ENCODE results near the gene SLC9A9. TPM values are rescaled to one million over a fixed set of nuclear protein-coding genes. Genes with fewer than 3 reads are reported as not detected.

The SLC9A9 gene
- total and polyA plus RNA-seq, 2 donors from 2014 or later: 3.7 to 16.5 TPM

DNA sequence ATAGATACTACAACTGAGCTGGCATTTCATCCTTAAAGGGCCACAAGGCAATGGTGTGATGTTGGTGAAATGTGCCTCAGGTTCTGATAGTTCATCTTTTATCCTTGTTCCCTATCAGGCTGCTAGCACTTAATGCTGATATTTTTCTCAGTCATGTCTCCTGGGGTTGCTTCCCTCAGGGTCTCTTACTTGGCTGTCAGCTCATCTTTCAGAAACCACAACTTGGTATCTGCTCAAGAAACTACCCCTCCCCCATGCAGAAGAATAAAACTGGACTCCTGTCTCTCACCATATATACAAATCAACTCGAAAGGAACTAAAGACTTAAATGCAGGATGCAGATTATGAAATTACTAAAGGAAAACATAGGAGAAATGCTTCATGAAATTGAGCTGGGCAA is 420.6 kb downstream of the SLC9A9 start:
- no peak overlapping the region for H3K4me3 ChIP-seq (ENCODE audit: low read length in 3 of 3)
- no peak overlapping the region for H3K9ac ChIP-seq (ENCODE audit: low read length in 3 of 3)
- no peaks in the 10 kb centered on the region for H3K36me3 ChIP-seq (ENCODE audit: control insufficient read depth in 2 of 3, insufficient read depth in 3 of 3, low read length in 3 of 3)
- no peak overlapping the region for H3K27ac ChIP-seq (ENCODE audit: low read depth in 2 of 2, low read length in 2 of 2)
- FAIRE-seq: no peak
- H3K4me1 ChIP-seq (ENCODE audit: control insufficient read depth in 2 of 3, insufficient read depth in 2 of 3, low read depth in 1 of 3, low read length in 3 of 3): no peaks in the 10 kb centered on the region
- no peak for DNase-seq
- intact Hi-C loops (cut with DNase I): no loop called here
- H3K9me3 ChIP-seq (ENCODE audit: control insufficient read depth in 2 of 3, insufficient read depth in 1 of 3, low read length in 3 of 3): no peaks in the 10 kb centered on the region
- TF ChIP-seq CTCF (IDR thresholded peaks at IDR 0.05; ENCODE audit: borderline replicate concordance, extremely low read depth, insufficient read depth): no peak
- H3K27me3 ChIP-seq (ENCODE audit: control insufficient read depth, insufficient read depth, low read length): no peaks in the 10 kb centered on the region

- Histone ChIP-seq H3K36me3 (ENCODE audit: control insufficient read depth in 2 of 3, insufficient read depth in 3 of 3, low read length in 3 of 3) (no peaks in the 10 kb centered on the region), H3K27ac (ENCODE audit: low read depth in 2 of 2, low read length in 2 of 2) (no peak overlapping the region), H3K4me1 (ENCODE audit: control insufficient read depth in 2 of 3, insufficient read depth in 2 of 3, low read depth in 1 of 3, low read length in 3 of 3) (no peaks in the 10 kb centered on the region), H3K4me3 (ENCODE audit: low read length in 3 of 3) (no peak overlapping the region), H3K27me3 (ENCODE audit: control insufficient read depth, insufficient read depth, low read length) (no peaks in the 10 kb centered on the region), H3K9ac (ENCODE audit: low read length in 3 of 3) (no peak overlapping the region), H3K9me3 (ENCODE audit: control insufficient read depth in 2 of 3, insufficient read depth in 1 of 3, low read length in 3 of 3) (no peaks in the 10 kb centered on the region)
- FAIRE-seq (no peak), DNase-seq (no peak)
- no peak for TF ChIP-seq CTCF (IDR thresholded peaks at IDR 0.05; ENCODE audit: borderline replicate concordance, extremely low read depth, insufficient read depth)
- intact Hi-C loops (cut with DNase I): no loop called here
These were observed 423.4 kb downstream of the SLC9A9 start for GRCh38 chr3:143424874-143425273.

DNA sequence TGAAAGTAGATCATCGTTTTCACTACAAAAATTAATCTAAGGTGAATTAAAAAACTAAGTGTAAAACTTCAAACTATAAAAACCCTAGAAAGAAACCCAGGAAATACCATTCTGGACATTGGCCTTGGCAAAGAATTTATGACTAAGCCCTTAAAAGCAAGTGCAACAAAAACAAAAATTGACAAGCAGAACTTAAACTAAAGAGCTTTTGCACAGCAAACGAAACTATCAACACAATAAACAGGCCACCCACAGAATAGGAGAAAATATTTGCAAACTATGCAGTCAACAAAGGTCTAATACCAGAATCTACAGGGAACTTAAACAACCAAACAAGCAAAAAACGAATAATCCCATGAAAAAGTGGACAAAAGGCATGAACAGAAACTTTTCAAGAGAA is 426.7 kb downstream of the SLC9A9 start:
- Histone ChIP-seq H3K4me1 (ENCODE audit: control insufficient read depth in 2 of 3, insufficient read depth in 2 of 3, low read depth in 1 of 3, low read length in 3 of 3) (no peaks in the 10 kb centered on the region), H3K9ac (ENCODE audit: low read length in 3 of 3) (no peak overlapping the region), H3K9me3 (ENCODE audit: control insufficient read depth in 2 of 3, insufficient read depth in 1 of 3, low read length in 3 of 3) (no peaks in the 10 kb centered on the region), H3K27ac (ENCODE audit: low read depth in 2 of 2, low read length in 2 of 2) (no peak overlapping the region), H3K36me3 (ENCODE audit: control insufficient read depth in 2 of 3, insufficient read depth in 3 of 3, low read length in 3 of 3) (no peaks in the 10 kb centered on the region), H3K4me3 (ENCODE audit: low read length in 3 of 3) (no peak overlapping the region), H3K27me3 (ENCODE audit: control insufficient read depth, insufficient read depth, low read length) (no peaks in the 10 kb centered on the region)
- FAIRE-seq (no peak), DNase-seq (no peak)
- intact Hi-C loops (cut with DNase I): no loop called here
- no peak for TF ChIP-seq CTCF (IDR thresholded peaks at IDR 0.05; ENCODE audit: borderline replicate concordance, extremely low read depth, insufficient read depth)

GRCh38 chr3:143419611-143420010 is 428.7 kb downstream of the SLC9A9 start:
- no peaks in the 10 kb centered on the region for H3K4me1 ChIP-seq (ENCODE audit: control insufficient read depth in 2 of 3, insufficient read depth in 2 of 3, low read depth in 1 of 3, low read length in 3 of 3)
- H3K9ac ChIP-seq (ENCODE audit: low read length in 3 of 3): no peak overlapping the region
- TF ChIP-seq CTCF (IDR thresholded peaks at IDR 0.05; ENCODE audit: borderline replicate concordance, extremely low read depth, insufficient read depth): no peak
- no peak overlapping the region for H3K27ac ChIP-seq (ENCODE audit: low read depth in 2 of 2, low read length in 2 of 2)
- no peak for FAIRE-seq
- H3K4me3 ChIP-seq (ENCODE audit: low read length in 3 of 3): no peak overlapping the region
- no peaks in the 10 kb centered on the region for H3K27me3 ChIP-seq (ENCODE audit: control insufficient read depth, insufficient read depth, low read length)
- no peak for DNase-seq
- H3K9me3 ChIP-seq (ENCODE audit: control insufficient read depth in 2 of 3, insufficient read depth in 1 of 3, low read length in 3 of 3): no peaks in the 10 kb centered on the region
- intact Hi-C loops (cut with DNase I): no loop called here
- H3K36me3 ChIP-seq (ENCODE audit: control insufficient read depth in 2 of 3, insufficient read depth in 3 of 3, low read length in 3 of 3): no peaks in the 10 kb centered on the region
